GM18868 (cell line): ENCODE results near the gene DCX.
"Not testable (repeated sequence)": the region's sequence is repeated elsewhere in the genome, so short reads cannot be mapped to it uniquely, and the experiment has no call there.

ENCODE experiments used
- ATAC-seq: cut with Tn5 transposase; IDR thresholded peaks from one replicate; pipeline ENCODE4 v1.9.1; 2021; ENCODE audit warnings: mild to moderate bottlenecking, moderate library complexity; ENCODE audit not compliant: unreplicated experiment

DCX gene

DNA sequence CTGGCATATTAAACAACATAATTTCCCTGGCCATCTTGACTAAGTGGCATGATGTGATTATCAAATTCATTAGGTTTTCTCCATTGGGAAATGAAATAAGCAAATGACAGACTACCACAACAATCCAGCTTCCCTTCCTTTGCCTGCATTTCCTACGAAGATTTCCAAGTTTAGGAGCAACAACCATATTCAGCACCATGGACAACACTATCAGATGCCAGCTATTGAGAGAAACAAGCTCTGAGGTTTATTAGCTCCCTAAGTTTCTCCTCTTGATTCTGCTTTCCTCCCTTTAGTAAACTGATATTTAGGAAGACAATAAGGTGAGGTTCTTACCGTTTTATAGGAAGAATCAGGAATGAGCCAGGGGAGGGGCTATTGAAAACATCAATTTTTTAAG, 36.2 kb downstream of the DCX start:
- no peak for ATAC-seq

DNA sequence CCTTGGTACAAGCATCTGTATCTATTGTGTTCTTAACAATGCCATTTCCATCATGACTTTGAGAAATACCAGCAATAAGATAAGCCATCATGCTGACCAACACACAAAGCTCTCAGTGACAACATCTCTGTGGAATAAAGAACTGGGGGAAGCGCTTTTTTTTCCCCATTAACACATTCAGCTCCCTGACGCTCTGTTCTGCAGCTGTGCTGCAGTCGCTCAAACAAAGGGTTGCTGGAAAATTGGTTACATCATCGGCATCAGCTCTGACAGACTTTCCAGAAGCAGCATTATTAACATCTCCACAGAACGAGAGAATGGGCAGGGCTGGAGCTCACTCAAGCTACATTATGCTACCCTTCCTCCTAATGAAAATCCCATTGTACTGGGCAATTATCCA, 39.9 kb downstream of the DCX start:
- ATAC-seq, result no peak

DNA sequence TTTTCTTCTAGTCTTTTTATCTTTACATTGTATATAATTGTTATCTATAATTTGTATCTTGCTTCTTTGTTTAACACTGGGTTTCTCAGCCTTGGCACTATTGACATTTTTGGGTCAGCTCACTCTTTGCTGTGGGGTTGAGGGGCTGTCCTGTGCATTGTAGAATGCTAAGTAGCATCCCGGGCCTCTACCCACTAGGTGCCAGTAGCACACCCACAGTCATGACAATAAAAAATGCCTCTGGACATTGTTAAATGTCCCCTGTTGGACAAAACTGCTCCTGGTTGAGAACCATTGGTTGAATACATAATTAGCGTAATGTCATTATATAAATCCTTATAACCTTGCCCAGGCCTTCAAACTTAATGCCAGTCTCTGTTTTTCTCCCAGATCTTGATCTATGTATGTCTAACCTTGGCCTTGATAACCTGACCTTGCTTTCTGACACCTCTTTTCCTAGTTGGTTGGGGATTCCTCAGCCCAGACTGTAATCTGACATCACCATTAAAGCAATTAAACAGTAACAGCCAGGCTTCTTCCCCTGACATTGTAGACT, 46.1 kb downstream of the DCX start:
- ATAC-seq, result no peak

DNA sequence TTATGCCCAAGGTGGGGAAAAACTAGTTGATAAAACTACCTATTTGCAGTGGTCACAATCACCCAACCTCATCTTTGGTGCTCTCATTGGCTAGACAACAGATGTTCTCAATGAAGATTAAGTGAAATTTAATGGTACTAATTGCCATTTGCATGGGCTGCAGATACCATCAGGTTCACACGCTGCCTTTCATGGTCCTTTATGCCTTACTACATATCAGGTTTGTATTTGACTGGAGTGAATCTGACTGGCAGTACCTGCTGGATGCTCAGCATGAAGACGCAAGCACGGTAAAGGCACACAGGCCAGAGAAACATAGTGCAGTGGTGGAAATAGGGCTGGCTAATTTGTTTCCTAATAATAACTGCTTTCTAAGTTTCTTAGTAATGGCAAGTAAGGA, 48.3 kb downstream of the DCX start:
- ATAC-seq, result no peak

DNA sequence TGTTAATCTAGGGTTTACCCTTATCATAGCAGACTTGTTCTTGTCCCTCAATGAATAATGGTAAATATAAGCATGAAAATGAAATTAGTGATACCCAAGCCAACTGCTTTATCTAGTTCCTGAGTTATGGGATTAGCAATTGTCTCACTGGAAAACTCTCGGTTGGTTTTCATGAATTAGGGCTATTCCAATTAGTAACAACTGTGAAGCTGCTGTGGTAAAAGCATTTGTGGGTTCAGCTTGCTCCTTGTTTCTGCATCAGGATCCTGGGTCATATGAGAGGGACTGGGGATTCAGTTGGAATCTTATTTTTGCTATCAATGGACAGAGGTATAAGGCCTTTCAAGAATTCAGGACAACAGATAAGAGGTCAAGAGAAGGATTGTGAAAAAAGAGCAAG, 50.2 kb downstream of the DCX start:
- ATAC-seq, result no peak

DNA sequence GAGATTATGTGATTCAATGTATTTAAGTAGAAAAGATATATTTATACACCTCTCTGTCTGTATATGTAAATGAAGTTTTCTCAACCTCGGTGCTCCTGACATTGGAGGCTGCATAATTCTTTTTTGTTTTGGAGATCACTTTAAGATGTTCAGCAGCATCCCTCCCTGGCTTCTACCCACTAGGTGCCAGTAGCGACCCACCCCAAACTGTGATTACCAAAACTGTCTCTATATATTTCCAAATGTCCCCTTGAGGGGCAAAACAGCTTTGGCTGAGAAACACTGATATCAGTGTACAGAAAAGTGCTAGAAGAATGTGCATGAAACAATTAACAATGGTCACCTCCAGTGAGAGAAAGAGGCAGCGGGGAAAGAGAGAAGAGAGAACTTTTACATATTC, 51.2 kb downstream of the DCX start:
- no peak for ATAC-seq

DNA sequence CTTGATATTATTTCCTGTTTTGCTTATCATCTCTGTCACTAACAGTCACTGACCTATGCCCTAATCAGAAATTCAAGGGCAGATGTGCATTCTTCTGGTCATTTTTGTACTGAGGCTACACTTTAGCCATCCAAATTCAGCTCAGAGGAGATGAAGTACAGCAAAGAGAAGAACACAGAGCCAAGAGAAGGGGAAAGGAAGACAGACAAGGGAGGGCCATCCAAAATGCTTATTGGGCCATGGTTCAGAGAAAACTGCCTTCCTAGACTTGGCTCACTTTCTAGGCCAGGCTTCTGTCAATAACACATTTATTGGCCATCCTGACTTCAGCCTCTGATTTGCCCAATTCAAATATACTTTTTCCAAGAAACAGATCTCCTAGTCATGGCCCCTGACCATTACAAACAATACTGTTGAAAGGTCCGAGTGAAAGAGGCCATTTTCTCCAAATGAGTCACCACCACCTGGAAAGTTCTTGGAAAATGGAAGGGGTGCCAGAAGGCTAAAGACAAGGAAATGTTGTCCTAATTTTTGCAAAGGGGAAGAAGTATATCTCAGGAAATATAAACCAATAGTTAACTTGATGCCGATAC, 56.4 kb downstream of the DCX start:
- ATAC-seq, result no peak

DNA sequence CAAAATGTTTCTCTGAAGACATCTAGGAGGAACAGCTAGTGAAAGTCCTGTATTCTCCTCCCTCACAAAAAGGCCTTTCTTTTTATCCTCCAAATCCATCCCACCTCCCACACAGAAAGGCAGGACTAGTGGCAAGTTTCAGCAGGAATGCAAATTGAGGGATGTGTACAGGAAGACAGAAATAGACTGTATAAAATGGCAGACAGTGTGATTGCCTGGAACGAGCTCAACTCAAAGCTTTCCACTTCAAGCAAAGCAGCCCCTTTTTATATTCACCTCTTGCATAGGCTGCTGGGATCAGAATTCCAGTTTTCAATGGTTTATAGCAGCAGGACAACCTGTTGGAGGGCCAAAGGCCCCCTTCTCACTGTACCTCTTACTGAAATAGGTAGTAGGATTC, 57.5 kb downstream of the DCX start:
- ATAC-seq, result no peak

DNA sequence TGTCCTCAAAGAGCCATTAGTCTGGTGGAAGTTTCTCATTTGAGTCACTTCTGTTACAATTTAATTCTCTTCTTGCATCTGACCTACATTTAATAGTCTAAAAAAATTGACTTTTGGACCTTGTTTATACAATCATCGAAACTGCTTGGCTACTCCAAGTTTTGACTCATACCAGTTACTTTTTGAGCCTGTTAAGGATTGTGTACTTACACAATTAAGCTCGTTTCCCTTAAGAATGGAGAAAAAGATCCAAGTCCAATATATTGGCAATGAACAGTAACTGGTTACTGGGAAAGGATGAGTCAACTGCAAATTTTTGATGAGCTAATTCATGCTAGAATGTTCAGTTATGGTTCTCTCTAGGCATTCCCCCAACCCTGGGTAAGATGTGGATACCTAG, 58.2 kb downstream of the DCX start:
- ATAC-seq, result no peak

DNA sequence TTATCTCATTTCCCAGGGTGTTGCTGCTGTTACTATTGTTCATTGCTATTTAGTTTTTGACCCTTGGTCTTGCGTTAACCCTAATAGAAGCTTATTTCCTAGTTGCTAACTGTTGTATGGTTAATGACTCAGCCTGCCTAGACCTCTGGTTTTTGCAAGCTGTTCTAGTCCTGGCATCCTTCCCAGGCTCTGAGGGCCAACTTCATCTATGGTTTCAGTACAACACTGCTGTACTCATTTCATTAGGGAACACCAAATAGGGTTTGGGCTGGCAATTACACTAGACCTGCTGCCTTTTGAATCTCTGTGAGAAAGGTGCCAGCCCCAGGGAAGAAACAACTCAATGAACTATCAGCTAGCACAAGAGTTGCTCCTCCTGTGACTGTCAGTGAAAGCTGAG, 59.6 kb downstream of the DCX start:
- ATAC-seq, result no peak

DNA sequence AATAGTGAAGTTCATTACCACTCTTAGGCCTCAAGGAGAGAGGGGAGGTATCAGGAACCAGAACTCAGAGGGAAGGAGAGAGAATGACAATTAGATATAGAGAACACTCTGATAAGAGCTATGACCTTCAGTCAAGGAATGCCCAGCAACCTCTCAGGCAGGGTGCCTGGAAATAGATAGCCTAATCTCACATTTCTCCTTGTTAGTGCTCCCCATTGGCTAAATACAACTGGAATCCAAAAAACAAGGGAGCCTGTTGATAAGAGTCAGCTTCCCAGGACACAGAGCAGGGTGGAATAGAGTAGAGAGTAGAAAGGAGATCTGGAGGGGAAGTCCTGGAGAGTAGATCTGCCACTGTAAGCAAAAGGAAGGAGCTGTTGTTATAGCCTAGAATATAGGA, 62.1 kb downstream of the DCX start:
- ATAC-seq, result no peak

DNA sequence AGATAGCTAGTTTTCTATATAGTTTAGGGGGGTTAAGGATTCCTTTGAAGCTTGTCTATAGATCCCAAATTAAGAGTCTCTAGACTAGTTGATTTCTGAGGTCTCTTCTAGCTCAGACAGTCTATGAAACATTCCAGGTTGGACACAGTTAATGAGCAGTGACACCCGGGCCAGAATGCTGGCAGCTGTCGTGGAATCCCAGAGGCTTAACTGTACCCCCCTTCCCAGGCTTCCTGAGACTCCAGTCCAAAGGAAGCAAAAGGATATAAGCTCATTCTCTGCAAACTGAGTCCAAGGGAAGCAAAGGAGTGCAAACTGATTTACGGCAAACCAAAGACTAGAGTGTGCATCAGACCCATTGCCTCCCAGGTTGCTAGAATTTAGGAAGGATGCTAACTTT, 62.9 kb downstream of the DCX start:
- no peak for ATAC-seq

DNA sequence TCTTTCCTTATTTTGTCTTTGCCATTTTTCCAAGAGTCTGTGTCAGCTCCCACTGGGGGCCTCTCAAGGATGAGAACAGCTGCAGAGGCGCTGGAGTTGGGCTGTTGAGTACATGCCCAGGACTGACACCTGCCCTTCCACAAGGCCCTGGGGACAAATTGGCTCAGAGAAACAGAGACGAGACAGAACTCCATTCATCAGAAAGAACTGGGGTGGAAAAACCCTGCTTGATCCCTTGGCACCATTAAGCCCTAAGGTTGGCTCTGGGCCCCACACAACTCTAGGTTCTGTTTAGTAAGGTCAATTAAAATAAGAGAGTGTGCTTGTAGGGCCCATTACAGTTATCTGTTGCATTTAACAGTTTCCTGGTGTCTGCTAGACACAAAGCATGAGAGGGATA, 63.6 kb downstream of the DCX start:
- ATAC-seq, result no peak

DNA sequence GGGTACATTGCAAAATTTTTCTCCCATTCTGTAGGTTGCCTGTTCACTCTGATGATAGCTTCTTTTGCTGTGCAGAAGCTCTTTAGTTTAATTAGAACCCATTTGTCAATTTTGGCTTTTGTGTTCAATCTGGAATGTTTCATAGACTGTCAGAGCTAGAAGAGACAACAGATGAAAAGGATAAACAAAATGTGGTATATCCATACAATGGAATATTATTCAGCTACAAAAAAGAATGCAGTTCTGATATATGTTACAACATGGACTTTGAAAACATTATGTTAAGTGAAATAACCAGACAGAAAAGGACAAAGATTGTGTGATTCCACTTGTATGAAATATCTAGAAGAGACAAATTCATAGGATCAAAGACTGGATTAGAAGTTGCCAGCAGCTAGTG, 65.8 kb downstream of the DCX start:
- not testable (repeated sequence) for ATAC-seq

DNA sequence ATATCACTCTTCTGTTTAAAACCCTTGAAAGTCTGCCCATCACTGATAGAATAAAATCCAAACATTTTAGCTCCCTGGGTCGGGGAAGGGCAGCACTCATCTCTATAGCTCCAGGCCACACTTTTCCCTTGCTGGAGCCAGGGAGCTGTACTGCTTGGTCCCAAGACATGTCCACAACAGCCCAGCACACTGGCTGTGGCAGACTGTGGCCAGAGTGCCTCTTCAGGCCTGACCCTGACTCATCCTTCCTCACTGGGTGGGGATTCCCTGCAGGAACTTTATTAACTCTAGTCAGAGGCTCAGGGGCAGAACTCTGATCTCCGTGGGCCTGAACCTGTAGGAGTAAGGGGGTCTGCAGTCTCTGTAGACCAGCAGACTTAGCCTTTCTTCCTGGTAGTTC, 71.9 kb downstream of the DCX start:
- no peak for ATAC-seq

DNA sequence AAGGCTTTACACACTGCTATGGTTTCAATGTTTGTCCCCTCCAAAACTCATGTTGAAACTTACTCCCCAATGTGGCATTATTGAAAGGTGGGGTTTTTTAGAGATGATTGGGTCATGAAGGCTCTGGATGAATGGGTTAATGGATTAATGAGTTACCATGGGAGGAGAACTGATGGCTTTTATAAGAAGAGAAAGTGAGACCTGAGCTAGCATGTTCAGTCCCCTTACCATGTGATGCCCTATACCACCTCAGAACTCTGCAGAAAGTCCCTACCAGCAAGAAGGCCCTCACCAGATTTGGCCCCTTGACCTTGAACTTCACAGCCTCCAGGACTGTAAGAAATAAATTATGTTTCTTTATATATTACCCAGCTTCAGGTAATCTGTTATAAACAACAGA, 72.8 kb downstream of the DCX start:
- no peak for ATAC-seq

DNA sequence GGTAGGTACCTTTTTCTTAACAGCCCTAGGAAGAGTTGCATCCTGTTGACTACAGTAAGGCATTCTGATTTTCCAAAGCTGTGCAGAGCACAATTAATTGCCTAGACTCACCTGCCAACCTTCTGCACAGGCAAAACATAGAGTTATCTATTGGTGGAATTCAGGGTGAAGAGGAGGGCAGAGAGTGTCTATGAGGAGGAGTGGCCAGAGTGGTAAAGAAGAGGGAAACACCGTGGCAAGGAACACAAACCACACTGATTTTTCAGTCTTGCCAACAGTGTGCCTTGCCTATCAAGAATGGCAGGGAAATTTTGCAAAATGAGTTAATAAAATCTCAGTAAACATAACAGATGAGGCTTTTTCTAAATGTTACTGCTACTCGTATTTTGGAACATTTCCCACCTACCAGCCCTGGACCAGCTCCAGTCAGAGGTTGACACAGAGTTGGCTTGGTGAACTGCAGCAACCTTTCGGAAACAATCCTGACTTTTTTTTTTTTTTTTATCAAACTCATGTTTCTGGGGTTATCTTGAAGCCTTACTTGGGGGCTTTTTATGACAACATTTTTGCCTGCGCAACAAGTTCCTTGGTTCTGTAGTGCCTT, 73.8 kb downstream of the DCX start:
- ATAC-seq, result no peak

DNA sequence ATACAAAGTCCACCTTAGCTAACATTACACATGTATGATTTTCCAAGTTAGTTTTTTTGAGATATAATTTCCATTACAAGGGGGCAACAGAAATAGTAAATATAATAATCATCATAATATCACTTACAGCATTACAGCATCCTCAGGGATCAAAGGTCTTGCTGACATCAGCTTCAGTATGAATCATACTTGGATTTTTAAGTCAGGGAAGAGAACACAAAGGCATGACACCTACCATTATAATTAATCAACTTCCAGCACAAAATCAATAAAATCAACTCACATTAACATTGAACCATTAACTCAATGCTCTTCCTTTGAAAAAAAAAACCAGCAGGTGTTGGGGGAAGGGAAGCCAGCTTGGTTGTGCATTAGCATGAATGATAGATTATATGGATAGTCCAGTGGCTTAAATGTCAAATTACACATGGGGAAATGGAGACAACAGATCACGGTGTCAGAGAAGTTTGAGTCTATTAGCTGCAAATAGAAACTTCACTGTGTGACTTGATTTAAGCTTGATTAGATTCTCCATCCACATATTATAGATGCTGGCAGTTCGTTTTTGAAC, 74.8 kb downstream of the DCX start:
- ATAC-seq, result no peak

DNA sequence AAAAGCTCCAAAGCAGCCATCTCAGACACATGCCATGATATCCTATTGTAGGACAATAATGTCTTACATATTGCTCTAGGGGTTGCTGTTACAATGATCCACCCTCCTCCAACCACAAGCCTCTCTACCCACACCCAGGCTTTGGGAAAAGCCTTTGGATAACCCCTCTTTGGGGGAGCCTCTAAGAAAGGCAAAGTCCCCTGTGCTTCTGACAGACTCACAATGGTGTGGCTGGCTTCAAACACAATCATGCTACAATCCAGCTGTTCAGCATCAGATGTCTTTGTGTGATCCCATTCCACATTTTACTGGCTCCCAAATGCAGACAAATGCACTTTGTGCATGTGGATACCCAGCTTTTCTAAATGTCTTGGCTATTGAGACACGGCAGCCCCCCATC, 75.9 kb downstream of the DCX start:
- ATAC-seq, result no peak

DNA sequence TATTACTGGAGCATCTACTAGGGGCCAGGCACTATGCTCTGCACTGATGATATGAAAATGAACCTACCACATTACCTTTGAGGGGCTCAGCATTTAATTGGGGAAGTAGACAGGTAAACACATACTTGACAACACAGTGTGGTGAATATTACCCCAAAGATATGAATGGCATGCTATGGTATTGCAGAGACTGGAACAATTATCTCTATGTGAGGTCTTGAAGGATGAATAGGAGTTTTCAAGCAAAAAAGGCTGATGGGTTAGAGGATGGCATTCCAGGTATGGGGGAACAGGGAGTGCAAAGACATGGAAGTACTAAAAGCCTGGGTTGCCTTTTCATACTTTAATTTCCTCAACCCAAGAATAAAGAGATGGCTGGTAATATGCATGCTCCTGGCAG, 82.6 kb downstream of the DCX start:
- no peak for ATAC-seq

DNA sequence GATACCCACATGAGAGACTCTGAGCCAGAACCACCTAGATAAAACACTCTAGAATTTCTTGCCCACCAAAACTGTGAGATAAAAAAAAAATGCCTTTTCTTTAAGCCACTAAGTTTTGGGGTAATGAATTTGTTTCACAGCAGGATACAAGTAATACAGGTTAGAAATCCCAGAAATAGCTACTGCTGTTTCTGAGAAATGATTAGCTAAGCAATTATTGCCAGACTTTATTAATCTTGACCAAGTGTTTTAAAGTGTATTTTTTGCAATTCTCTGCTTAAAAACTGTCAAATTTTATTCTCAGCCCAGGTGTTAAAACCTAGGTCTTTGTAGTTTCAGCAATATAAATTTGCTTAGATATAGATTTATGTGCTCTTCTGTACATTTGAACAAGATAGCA, 83.1 kb downstream of the DCX start:
- ATAC-seq, result no peak

DNA sequence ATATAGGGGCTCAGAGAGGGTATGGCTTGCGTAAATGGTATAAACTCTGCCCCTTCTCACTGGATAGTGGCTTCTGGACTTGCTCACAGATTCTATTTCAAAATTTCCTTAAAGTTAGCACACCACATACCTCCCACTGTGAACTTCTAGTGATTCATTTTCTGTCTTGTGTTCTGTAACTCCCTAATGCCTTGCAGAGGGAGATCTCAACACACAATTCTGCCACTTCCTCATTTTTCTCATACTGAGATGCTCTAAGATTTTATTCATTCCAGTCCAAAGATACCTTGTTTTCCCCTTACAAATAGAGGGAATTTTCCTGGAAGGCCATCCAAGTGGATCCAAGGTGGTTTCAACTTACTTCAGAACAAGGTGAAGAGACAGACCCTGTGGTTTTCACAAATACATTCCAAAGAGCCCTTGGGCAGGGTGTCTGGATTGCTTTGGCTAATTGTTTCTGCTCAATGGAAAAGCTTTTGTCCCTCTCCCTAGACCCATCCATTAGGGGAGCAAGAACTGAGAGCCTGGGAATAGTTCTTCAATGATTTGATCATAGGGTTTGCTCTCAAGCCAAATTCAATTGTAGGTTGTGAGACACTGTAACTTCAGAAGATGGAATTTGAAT, 89.6 kb downstream of the DCX start:
- no peak for ATAC-seq
